HG02798 (cell line): ENCODE results near the gene BTRC.
"Not testable (repeated sequence)": the region's sequence is repeated elsewhere in the genome, so short reads cannot be mapped to it uniquely, and the experiment has no call there.

ENCODE experiments used
- ATAC-seq: cut with Tn5 transposase; IDR thresholded peaks from one replicate; pipeline ENCODE4 v1.9.1; 2021; ENCODE audit warnings: mild to moderate bottlenecking; ENCODE audit not compliant: unreplicated experiment, poor library complexity

The BTRC gene

DNA sequence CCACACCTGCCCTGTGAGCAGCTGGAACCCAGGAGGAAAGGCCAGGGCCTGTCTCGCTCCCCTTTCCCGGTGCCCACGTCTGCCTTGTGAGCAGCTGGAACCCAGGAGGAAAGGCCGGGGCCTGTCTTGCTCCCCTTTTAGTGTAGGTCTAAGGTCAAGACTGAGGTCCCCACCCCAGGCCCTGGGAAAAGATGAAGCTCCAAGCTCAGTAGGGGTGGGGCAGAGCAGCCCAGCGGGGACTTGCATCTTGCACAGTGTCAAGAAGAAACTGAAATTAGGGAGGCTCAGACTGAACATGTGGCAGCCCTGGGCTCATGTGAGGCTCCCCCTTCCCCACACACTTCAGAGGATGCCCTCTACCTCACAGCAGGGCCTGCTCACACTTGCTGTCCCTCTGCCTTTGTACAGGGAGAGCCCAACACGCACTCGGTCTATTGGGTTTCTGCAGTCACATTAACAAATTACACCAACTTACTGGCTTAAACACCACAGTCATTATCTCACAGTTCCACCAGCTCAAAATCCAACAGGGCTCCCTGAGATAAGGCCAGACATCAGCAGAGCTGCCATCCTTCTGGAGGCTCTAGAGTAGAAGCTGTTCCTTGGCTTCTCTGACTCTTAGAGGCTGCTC lies 221.7 kb downstream of the BTRC start:
- ATAC-seq, result no peak

DNA sequence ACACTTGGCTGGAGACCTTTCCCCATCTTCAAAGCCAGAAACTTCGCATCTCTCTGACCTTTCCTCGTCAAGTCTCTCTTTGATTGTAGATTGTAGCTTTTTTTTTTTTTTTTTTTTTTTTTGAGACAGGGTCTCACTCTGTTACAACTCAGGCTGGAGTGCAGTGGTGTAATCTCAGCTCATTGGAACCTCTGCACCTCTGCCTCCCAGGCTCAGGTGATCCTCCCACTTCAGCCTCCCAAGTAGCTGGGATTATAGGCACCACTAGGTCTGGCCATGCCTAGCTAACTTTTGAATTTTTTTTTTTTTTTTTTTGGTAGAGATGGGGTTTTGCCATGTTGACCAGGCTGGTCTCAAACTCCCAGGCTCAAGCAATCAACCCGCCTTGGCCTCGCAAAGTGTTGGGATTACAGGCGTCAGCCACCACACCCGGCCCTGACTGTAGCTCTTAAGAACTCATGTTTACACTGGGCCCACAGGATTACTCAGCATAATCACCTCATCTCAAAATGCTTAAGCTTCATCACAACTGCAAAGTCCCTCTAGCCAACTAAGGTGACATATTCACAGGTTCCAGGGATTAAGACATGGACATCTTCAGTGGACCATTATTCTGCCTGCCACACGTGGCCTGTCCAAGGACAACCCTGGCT lies 222.4 kb downstream of the BTRC start:
- ATAC-seq, result no peak

- ATAC-seq, result no peak
These were observed 223.3 kb downstream of the BTRC start for GRCh38 chr10:101577121-101577871.

DNA sequence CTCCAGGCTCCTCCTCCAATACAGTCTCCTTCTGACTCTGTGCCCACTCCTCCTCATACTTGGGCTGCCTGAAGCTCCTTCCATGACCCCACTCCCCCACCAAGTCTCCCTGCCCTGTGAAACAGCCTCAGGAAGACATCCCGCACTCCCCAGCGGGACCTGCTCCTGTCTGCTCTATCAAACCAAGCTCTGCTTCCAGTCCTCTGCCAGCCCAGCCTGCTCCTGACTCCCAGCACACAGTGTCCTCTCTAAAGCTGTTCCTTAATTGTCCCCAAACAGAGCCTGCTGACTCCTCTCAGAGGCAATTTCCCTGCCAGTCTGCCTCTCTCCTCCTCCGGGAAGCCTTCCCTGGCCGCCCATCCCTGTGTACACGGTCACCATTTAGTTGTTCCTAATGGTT lies 224.2 kb downstream of the BTRC start:
- no peak for ATAC-seq

DNA sequence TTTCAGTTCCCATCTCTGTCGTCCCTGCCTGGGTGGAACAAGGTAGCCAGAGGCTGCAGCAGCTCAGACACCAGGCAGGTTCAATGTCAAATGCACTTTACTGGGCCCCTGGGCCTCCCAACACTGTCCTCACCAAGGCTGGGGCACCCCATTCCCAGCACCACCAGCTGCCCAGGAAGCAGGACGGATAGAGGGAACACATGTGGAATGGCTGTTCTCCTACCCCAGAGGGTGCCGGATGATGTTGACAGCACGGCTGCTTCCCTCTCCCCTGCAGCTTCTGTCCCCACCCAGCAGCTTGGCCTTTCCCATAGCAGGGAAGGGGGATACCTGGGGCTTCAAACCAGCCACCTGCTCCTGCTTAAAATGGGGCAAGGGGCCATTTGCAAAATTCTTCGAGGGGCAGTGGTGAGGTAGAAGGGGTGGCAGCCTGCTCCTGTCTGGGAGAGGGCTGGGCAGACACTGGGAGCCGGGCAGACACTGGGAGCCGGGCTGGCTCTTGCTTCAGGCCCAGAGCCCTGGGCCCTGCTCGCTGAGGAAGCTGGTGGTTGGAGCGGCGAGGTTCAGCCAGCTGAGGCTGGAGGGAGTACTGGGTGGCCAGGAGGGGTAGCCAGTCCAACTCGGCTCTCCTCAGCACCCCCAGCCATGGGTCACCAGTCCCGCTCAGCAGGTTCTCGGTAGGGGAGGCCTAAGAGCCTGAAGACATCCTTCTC lies 225.0 kb downstream of the BTRC start:
- no peak for ATAC-seq

GRCh38 chr10:101579516-101579870 lies 225.5 kb downstream of the BTRC start:
- ATAC-seq, result no peak

- no peak for ATAC-seq
These were observed 226.8 kb downstream of the BTRC start for GRCh38 chr10:101580486-101581399.

DNA sequence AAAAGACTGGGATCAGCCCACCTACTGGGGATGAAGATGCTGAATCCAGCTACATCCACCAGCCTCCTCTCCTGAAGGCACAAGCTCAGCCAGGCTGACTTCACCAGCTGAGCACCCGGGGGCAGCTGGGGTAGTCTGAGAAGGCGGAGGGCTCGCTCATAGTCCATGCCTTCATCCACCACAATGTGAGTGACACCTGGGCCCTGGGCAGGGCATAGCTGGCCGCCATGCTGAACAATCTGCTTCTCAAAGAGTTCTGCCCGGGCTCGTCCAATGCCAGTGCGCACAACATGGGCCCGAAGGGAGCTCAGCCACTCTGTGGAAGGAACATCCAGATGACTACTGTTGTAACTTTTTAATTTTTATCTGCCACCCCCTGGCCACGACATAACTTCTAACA lies 231.9 kb downstream of the BTRC start:
- ATAC-seq, result no peak

GRCh38 chr10:101587725-101588653 lies 234.0 kb downstream of the BTRC start, which contains the start of the genes DPCD and POLL:
Gene DPCD, plus strand, starts transcription at chr10:101588321. Its CDS starts 16 bp downstream, at chr10:101588337.
Gene POLL, minus strand, starts transcription at chr10:101588257. Its CDS starts 897 bp downstream, at chr10:101587360.
- ATAC-seq, result peak; percentile 98

DNA sequence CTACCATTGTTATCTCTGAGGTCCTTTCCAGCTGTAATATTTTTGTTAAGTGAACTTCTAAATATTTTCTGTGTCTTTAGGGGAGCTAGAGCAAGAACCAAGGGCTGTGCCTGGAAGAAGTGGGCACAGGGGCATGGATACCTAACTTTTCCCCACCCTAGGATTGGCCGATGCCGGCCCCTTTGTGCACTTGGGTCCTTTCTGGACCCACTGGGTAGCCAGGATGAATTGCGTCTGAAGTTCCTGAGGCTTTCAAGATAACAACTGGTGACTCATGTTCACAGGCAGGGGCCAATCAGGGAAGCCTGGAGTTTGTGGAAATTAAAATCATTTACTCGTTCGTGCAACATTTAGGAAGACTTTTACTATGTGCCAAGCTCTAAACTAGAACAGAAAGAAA lies 234.9 kb downstream of the BTRC start:
- ATAC-seq, result no peak

GRCh38 chr10:101593331-101593730 lies 239.4 kb downstream of the BTRC start:
- ATAC-seq, result not testable (repeated sequence)

- ATAC-seq, result no peak
These were observed 241.8 kb downstream of the BTRC start for GRCh38 chr10:101595591-101596433.

GRCh38 chr10:101597091-101597900 lies 243.3 kb downstream of the BTRC start:
- ATAC-seq, result no peak

DNA sequence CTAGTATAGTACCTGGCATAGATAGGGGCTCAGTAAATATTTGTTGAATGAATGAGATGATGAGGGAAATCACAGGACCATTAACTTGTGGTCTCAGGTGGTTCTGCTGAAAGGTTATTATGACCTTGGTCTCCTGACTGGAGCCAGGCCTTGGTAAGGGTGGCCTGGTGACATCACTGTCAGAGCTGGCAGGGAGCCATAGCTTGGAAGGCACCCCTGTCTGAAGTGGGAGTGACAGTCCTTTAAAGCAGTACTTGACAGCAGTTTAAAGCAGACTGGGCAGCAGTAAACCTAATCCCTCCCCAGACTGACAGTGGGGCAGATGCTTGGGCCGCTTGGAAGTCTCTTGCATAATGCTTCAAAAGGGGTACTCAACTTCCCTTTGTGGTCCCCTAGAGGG lies 247.6 kb downstream of the BTRC start:
- no peak for ATAC-seq

DNA sequence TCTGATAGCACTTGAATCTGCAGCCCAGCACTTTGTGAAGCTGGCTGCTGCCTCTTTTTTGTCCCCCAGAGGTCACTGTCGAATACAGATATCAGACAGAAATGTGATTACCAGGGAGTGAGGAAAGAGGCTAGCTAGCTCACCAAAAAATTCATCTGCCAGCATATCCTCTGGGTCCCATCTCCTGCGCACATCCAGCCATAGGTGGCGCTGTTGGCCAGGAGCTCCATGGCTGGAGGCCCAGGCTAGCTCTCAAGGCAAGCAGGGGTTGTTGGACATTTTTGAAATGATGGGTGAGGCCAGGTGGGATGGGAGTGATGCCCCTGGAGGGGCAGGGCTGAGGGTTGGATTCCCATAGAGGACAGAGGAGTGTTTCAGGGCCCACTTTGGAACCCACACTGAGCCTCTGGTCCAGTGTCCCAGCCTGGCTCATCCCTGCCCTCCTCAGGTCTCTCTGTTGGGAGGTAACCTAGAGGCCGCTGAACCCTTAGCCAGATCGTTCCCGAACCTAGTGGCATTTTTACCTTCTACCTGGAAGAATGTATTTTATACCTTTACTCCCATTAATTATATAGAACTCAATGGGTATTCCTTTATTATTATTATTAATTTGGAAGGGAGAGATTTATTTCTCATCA lies 248.9 kb downstream of the BTRC start:
- ATAC-seq, result peak; percentile 76
